GM19035 (cell line): ENCODE results near the gene CCDC102A.
"Not testable (repeated sequence)": the region's sequence is repeated elsewhere in the genome, so short reads cannot be mapped to it uniquely, and the experiment has no call there.

ENCODE experiments used
- ATAC-seq: cut with Tn5 transposase; IDR thresholded peaks from one replicate; pipeline ENCODE4 v1.9.1; 2021; ENCODE audit not compliant: unreplicated experiment

CCDC102A gene

DNA sequence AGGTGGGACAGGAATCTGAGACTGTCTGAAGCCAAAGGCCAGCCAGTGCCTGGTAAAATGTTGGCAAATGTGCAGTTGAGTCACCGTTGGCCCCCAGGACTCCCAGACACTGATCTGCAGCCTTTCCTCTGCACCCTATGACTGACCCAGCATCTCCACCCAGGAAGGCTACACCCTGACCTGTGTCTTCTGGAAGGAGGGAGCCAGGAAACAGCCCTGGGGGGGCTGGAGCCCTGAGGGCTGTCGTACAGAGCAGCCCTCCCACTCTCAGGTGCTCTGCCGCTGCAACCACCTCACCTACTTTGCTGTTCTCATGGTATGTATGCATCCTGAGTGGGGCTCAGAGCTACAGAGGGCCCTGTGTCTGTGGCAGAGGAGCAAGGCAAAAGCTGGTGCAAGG, 30.1 kb upstream of the CCDC102A start:
- no peak for ATAC-seq

DNA sequence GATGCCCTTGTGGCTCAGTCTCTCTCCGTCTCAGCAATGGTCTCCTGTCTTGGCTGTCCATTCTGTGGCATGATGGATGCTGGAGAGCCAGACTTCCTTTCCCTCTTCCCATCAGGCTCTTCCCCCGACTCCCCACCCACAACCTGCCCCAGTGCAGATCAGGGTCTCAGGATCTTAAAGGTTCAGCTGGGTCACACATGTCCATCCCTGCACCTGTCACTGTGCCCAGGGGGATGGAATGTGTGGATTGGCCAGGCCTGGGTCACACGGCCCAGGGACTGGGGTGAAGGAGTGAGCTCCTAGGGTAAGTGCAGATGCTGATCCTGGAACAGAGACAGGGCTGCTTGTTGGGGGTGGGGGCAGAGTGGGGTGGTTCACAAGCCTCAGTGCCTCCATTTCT, 29.1 kb upstream of the CCDC102A start:
- no peak for ATAC-seq

DNA sequence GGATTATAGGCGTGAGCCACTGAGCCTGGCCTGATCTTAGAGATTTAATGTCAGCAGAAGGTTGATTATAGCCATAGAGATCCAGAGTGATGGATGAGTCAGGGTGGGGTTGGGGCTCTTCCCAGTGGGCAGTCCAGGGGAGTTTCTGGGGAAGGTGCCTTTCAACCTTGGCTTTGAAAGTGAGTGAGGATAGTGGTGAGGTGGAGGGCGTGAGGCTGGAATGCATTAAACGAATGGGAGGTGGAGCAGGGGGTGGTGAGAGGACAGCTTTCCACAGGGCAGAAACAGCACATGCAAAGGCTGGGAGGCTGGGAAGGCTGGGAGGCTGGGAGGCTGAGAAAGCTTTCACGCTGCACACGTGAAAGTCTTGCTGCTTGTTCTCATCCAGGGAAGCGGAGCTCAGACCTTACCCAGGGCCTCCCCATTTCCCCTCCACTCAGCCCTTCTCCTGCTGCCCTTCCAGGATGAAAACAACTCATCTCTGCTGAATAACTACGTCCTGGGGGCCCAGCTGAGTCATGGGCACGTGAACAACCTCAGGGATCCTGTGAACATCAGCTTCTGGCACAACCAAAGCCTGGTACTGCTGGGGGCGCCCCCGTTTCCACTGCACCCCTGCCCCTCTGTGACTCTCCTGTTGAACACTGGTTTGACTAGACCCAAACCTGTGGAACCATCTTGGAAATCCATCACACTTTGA, 28.4 kb upstream of the CCDC102A start:
- no peak for ATAC-seq

DNA sequence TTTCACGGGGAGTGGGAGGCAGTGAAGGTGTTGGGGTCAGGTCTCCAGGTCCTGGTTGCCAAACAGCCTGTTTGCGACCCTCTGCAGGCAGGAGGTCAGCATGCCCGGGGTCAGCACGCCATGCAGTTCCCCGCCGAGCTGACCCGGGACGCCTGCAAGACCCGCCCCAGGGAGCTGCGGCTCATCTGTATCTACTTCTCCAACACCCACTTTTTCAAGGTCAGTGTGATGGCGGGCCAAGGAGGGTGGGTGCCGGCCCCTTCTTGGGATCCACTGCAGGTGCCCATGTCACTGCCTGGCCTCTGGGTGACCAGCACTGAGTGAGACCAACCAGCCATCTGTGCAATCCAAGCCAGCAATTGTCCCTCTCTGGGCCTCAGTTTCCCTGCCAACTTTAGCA, 27.4 kb upstream of the CCDC102A start:
- ATAC-seq = no peak

DNA sequence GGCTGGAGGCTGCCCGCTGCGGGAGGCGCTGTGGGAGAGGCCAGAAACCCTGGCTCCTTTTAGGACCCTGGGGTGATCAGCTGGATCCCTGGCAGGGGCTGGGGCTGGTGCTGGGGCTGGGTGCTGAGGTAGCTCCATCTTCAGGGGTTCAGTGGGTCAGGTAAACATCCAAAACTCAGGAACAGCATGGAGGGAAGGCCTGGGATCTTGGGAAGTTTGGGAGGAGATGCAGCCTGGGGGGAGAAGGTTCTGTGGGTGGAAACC, 27.0 kb upstream of the CCDC102A start:
- no peak for ATAC-seq

DNA sequence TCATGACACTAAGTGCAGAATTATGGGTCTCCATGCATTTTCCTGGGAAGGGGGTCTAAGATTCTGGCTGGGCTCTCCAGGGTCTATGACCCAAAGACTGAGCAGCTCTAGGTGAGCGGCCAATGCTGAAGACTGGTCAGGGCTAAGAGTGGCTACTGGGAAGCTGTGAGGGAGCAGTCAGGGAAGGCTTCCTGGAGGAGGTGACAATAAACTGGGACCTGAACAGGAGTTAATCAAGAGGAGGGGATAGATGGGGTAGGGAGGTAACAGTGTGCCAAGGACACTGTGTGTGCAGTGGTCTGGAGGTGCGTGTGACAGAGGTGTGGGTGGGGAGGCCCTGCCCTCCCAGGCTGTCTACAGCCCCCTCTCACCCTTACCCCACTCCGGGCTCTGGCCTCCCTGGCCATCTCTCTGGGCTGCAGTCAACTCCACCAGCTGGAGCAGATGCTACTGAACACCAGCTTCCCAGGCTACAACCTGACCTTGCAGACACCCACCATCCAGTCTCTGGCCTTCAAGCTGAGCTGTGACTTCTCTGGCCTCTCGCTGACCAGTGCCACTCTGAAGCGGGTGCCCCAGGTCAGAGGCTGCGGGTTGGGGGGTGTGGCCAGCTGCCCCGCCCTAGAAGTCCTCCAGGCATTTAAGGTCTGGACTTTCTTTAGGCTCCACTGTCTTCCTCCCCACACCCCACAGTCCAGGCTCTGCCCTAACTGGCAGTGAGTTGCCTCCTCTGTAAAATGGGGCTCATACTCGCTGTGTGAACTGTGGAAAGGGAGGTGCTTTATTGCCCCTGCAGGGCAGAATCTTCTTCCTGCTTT, 26.5 kb upstream of the CCDC102A start:
- ATAC-seq = no peak

DNA sequence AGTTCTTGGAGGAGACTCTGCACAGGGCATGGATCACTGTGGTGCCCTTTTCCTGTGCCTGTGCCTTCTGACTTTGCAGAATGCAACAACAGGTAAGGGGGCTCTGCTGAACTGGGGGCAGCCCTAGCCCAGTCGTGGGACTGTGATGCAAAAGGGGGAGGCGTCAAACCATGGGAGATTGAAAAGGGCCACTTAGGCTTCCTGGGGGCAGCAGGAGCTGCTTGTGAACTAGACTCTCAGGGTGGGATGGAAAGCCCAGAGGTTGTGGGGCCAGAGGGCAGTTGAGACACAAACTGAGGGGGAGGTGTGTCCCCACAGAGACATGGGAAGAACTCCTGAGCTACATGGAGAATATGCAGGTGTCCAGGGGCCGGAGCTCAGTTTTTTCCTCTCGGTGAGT, 25.7 kb upstream of the CCDC102A start:
- ATAC-seq = no peak

DNA sequence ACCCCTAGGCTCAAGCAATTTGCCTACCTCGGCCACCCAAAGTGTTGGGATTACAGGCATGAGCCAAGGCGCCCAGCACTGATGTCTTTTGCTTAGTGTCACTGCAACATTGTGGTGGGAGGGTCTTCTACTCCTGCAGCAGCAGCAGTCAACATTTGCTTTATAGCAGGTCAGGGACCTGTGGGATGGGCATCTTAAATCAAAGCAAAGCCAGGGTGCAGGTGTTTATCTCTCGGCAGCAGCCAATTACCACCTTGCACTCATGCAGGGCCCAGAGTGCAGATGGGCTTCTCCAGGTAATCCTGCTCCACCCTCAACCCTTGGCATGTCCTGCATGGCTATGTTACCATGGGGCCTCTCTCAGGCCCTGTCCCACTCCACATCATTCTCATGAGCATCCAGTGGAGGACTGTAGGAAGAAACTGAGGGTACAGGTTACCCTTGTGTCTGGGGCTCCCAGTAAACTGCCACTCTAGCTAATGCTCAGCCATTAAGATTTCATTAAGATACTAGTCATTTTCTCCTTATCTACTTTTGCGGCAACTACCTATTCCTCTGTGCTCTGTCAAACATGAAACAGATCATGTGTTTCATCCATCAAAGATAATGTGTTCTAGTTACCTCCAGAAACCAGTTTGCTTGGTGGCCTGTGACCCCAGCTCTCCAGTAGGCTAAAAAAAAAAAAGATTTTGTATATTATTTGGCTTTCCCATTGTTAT, 22.9 kb upstream of the CCDC102A start:
- ATAC-seq = no peak

DNA sequence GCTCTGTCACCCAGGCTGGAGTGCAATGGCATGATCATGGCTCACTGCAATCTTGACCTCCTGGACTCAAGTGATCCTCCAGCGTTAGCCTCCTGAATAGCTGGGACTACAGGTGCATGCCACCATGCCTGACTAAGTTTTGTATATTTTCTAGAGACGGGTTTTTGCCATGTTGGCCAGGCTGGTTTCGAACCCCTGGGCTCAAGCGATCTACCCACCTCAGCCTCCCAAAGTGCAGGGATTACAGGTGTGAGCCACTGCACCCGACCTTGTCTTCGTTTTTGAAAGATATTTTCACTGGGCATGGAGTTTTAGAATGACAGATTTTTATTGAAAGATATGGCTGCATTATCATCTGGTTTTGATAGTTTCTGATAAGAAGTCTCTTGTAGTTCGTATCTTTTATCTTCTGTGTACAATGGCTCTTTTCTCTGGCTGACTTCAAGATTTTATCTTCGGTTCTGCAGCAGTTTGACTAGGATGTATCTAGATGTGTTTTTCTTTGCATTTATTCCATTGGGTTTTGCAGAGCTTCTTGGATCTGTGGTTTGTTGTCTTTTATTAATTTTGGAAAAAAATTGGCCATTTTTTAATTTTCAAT, 20.7 kb upstream of the CCDC102A start:
- ATAC-seq = no peak

DNA sequence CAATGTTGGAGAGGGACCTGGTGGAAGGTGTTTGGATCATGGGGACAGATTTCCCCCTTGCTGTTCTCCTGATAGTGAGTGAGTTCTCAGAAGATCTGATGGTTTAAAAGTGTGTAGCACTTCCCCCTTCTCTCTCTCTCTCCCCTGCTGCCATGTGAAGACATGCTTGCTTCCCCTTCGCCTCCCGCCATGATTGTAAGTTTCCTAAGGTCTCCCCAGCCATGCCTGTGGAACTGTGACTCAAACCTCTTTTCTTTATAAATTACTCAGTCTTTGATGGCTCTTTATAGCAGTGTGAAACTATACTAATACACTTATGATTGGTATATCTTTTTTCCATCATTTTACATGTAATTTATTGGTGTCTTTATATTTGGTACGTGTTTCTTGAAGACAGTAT, 19.5 kb upstream of the CCDC102A start:
- ATAC-seq = no peak

DNA sequence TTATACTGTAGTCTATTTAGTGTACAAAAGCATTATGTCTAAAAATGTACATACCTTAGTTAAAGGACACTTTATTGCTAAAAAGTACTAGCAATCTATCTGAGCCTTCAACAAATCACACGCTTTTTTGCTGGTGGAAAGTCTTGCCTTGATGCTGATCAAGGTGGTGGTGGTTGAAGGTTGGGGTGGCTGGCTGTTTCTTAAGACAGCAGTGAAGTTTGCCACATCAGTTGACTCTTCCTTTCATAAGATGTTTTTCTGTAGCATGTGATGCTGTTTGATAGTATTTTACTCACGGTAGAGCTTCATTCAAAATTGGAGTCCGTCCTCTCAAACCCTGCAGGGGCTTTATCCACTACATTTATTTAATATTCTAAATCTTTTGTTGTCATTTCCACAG, 14.7 kb upstream of the CCDC102A start:
- ATAC-seq = no peak

DNA sequence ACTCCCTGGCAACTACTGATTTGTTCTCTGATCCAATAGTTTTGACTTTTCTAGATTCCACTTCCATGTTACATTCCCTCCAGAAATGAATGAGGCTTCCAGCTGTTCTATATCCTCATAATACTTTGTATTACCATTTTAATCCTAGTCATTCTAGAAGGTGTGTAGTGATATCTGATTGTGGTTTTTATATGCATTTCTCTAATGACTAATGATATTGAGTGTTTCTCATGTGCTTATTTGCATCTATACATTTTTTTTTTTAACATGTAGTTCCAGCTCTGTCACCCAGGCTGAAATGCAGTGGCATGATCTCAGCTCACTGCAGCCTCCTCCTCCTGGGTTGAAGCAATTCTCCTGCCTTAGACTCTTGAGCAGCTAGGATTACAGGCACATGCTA, 13.4 kb upstream of the CCDC102A start:
- no peak for ATAC-seq

DNA sequence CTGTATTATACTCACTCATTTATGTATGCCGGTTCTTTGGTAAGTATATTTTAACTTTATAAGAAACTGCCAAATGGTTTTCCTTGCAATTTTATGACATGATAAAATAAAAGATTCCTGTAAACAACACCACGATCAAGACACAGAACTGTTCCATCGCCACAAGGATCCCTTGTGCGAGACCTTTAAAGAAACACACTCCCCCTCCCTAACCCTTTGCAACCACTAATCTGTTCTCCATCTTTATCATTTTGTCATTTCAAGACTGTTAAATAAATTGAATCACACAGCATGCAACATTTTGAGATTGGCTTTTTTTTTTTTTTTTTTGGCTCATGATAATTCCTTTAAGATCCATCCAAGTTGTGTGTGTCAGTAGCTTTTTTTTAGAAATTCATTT, 12.0 kb upstream of the CCDC102A start:
- no peak for ATAC-seq

DNA sequence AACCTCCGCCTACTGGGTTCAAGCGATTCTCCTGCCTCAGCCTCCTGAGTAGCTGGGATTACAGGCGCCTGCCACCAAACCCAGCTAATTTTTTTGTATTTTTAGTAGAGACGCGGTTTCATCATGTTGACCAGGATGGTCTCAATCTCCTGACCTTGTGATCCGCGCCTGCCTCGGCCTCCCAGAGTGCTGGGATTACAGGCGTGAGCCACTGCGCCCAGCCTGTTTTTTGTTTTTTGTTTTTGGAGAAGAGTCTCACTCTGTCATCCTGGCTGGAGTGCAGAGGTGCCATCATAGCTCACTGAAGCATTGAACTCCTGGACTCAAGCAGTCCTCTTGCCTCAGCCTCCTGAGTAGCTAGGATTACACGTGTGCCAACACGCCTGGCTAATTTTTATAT, 11.2 kb upstream of the CCDC102A start:
- not testable (repeated sequence) for ATAC-seq

DNA sequence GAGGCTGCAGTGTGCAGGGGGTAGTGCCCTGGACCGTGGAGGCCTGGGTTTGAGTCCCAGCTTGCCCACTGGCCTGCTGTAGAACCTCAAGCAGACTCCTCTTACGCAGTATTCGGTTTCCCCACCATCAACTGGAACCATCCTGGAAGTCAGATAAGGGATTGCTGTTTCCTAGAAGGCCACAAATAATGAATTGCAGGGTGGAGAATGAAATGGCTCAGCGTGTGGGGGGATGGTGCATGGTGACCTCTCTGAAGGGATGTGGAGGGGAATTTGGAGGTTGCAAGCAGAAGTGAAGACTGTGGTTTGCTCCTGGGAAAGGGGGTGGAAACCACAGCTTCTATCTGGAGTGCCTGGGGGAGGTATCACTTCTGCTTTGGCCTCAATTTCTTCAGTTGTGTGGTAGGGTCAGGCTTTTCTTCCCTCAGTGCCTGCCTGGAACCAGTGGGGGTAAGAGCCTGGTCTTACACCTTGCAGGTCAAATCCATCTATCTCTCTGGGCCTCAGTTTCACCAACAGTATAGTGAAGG, 7.8 kb upstream of the CCDC102A start:
- ATAC-seq = peak; percentile 72

DNA sequence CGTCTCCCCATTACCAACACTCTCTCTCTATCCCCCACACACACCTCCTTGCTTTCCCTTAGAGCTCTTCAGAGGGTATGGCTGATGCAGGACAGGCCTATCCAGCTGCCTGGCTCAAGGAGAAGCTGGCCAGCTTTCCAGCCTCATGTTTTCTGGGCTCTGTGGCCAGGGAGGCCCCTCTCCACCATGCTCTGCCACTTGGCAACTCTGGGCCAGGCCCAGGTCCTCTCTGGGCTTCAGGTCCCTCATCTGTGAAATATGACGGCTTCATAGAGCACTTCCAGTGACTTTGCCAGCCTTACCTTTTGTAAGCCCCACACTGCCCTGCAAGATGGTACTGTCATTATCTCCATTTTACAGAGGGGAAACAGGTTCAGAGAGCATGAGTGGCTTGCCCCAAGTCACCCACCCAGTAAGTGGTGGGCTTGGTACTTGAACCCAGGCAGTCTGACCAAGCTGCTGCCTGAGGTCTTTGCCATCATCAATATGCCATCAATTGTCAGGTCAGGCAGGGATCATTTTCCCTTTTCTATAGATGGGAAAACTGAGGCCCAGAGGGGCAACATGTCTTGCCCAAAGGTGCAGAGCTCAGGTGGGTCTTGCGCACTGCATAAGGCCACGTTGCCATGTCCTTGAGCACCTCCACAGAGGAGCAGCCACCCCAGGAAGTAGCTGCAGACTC, 5.5 kb upstream of the CCDC102A start:
- ATAC-seq = no peak

DNA sequence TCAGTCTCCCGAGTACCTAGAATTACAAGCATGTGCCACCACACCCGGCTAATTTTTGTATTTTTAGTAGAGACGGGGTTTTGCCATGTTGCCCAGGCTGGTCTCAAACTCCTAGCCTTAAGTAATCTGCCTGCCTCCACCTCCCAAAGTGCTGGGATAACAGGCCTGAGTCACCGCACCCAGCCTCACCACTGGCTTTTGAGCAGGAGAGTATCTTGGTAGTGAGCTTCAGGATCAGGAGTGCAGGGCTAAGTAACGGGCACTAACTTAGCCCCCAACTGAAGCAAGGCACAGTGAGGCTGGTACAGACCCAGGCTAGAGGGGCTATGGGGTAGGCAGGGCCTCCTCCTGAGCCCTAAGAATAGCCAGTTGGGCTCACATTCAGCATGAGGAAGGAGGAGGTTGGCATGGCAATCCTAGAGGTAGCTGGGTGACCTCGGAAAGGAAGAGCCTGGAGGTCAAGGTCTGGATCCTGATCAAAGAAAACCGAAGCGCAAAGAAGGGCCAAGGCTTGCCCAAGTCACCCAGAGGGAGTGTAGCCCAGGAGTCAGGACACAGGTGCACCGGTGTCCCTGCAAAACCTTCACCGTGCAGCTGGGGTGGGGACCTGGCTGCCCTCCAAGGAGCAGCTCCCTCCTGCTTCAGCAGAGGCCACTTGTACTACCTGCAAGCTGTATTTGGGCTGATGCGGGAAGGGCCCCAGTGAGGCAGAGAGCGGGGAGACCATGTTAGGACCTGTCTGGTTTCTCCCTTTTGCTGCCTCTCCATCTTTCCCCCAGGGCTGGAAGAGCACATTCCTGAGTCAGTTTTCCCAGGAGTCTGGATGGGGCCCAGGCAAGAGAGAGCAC, 4.8 kb upstream of the CCDC102A start:
- no peak for ATAC-seq

DNA sequence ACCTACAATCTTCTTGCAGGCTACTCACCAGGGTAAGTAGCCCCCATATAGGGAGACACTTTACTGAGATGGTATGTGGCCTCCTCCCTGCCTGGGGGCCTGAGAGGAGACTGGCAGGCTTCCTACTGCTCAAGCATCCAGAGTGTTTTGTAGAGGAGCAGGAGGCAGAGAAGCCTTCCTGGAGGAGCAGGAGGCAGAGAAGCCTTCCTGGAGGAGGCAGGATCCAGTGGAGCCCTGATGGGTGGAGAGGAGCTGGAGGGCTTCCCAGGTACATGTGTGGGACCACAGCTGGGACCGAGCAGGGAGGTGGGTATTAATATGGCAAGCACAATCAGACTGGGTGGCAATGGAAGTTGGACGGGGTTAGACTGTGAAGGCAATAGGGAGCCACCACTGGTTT, 4.0 kb upstream of the CCDC102A start:
- ATAC-seq = no peak

DNA sequence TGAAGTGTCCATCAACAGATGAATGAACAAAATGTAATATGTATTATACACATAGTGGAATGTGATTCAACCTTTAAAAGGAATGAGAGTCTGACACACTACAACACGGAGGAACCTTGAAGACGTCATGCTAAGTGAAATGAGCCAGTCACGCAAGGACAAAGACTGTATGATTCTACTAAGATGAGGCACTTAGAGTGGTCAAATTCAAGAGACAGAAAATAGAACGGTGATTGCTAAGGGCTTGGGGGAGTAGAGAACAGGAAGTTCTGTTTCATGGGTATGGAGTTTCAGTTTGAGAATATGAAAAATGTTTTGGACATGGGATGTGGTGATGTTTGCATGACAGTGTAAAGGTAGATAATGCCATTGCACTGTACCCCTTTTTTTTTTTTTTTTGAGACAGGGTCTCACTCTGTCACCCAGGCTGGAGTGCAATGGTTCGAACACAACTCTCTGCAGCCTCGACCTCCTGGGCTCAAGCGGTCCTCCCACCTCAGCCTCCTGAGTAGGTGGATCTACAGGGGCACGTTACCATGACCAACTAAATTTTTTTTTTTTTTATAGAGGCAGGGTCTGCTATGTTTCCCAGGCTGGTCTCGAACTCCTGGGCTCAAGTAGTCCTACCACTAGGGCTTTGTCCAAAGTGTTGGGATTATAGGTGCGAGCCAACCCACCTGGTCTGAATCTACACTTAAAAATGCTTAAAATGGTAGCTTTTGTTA, 2.9 kb upstream of the CCDC102A start:
- ATAC-seq = peak; percentile 39
